ENCODE measurements around the gene SUSD3.

The SUSD3 gene

DNA sequence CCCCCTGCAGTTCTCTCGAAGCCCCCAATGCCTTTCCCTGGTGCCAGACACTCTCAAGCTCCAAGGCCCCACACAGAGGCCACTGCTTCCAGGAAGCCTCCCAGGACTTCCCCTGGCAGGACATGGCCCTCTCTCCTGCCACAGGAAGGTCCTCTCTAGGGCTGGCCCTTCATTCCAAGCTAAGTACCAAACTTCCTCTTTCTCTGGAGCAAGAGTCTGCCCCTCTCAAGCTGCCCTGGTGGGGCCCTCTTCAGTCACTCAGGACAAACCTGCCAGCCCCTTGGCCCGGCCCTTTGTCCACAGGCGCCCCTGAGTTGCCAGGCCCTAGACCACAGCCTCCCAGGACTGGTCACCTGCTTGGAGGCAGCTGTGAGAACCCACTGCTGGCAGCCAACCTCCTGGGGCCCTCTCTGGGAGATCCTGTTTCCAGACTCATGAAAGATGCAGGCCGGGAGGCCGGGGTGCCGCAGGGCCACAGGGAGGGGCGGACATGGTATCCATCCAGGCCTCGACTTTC lies 69.0 kb downstream of the SUSD3 start:
- FAIRE-seq: no peak

- no peak for FAIRE-seq
These were observed 69.7 kb downstream of the SUSD3 start for GRCh38 chr9:93128011-93128714.

DNA sequence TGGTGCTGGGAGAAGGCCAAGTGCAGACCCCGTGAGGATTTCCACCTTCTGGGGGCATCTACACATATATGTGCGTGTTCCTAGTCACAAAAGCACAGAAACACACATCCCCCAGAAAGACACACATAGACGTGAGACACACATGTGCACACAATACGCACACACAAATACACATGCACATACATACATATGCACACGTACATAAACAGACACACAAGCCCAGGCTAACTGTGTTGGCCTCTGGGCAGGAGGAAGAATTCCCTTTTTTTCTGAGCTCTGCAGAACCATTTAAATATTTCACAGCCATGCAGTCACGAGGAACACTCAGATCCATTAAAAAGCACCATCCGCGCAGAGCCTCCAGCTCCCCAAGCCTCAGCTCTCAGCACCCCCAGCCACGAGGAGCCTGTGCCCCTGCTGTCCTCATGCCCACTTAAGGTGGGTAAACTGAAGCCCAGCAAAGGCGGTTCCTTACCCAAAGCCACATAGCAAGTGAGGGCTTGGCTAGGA lies 70.3 kb downstream of the SUSD3 start:
- no peak for FAIRE-seq

GRCh38 chr9:93129286-93129685 lies 70.8 kb downstream of the SUSD3 start:
- no peak for FAIRE-seq

DNA sequence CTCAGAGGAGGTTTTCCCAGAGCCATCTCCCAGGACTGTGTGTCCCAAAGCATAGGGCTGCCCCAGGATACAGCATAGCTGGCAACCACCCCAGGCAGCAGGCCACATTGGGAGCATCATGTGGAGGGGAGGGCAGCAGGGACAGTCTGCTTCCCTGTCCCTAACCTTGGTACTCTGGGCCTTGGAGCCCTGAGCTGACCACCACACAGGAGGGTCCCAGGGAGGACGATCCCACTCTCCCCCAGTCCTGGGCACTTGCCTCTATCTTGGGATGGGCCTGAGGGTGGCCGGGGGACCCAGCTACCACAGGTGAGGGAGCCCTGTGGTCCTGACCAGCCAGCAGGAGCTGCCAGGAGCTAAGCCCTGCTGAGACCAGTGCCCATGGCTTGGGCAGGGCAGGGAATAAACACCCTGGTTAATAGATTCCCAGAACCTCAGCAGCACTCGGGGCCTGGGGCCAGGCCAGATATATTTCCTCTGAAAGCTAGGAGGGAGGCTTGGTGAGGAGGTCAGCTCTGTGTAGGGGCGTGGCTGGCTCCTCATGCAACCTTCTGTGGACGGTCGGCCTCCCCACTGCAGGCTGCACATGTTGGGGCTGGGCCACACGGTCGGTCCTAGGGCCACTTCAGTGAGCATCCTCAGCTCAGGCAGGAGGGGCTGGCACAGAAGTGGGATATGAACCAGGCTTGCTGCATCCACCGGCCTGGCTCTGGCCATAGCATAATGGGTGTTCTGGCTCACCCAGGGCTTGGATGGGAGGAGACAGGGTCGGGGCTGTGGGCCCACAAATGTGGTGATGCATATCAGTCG lies 71.4 kb downstream of the SUSD3 start:
- FAIRE-seq: no peak

DNA sequence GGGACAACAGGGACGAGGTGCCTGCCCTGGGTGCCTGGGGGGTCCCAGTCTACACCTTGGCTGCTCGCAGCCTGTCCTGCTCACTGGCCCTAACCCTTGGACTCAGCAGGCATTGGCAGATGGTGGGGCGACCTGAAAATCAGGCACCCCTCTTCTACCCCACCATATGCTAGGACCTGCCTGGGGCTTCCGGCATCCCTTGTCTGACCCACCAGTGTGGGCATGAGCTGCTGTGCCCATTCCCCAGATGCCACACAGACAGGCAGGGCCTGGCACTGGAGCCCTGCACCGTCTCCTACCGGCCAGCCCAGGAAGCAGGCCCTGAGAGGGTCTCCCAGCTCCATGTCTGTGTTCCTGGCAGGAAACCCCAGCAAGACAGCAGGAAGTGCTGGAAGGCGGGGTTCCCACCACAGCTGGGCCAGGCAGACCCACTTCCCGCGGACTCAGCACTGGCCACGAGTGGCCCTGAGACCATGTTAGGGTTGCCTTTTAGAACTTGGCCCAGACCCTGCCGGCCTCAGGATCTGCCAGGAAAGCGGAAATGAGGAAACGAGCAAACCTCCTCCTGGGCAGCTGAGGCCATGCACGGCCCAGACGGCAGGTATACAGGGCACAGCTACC lies 72.5 kb downstream of the SUSD3 start:
- no peak for FAIRE-seq

DNA sequence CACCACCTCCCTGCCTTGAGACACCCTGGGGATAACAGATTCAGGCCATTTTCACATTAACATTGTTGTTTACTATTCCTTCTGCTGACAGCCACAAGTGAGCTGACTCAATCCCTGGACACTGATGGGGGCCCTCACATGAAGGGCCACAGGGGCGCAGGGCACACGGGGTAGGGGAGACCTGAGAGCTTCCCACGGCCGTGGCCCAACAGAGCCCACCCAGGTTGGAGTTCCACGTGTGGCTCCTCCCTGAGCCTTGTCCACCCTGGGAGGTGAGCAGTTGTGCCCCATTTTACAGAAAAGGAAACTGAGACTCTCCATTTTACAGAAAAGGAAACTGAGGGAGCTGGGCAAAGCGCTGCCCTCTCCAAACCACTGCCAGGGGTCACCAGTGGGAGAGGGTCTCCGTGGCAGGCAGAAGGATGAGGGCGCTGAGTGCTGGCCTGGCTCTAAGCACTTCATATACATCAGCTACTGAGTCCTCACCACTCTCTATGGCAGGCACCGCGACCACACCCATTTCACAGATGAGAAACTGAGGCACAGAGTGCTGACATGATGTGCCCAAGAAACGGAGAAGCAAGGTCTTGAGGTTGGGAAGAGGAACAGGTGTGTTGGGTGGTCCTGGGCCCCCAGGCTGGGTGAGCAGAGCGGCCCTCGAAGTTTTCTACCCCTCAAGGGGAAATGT lies 73.2 kb downstream of the SUSD3 start:
- FAIRE-seq: no peak

DNA sequence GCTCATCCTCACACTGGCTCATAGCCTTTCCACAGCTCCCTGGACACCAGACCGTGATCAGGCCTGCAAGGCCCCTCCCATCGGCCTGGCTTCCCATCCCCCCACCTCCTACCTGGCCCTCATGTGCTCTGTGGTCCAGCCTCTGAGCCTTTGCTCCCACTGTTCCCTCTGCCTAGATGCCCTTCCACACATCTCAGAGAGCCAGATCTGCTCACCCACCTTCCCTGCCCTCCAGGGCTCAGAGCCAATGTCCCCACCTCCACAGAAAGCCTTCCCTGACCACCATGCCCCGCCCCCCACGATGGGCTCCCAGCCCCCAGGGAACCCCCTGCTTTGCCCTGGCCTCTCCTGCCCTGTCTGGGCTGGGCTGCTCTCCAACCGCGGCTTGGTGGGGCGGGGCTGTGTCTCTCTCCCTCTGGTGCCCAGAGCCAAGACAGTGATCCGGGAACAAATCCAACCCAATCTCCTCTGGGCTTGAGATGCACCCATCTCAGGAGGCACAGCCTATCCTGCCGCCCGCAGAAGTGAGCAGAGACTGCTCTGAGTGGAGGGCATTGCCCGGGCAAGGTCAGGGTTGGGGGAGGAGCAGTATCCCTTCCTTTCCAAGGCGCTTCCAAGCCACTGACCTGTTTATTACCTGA lies 73.9 kb downstream of the SUSD3 start:
- no peak for FAIRE-seq

GRCh38 chr9:93132946-93133680 lies 74.6 kb downstream of the SUSD3 start:
- no peak for FAIRE-seq

GRCh38 chr9:93133681-93134014 lies 75.1 kb downstream of the SUSD3 start:
- no peak for FAIRE-seq

- no peak for FAIRE-seq
These were observed 75.7 kb downstream of the SUSD3 start, which contains the start of gene NINJ1 for GRCh38 chr9:93134015-93134739. Gene NINJ1 (minus strand): TSS chr9:93134251. CDS start chr9:93134217, 34 bp downstream.
